WTC11 (cell line): ENCODE data around the gene FRMD4A. TPM values are rescaled to one million over a fixed set of nuclear protein-coding genes. Genes with fewer than 3 reads are reported as not detected.

Experiments used
- ATAC-seq: fragments of 200-7000 bp; cut with Tn5 transposase; 2 replicates; pipeline ENCODE4 v1.10.0; 2021; ENCODE audit warnings: mild to moderate bottlenecking, moderate library complexity
- CTCF ChIA-PET: fragments of 300-600 bp; sonication (Branson Sonifier 250); formaldehyde crosslinking; loops from one replicate; lab custom pipeline; 2021; ENCODE audit warnings: antibody characterized with exemption; lab: Charles Lee
- POLR2A ChIA-PET: fragments of 350-600 bp; sonication (Branson Sonifier 250); formaldehyde crosslinking; loops from one replicate; lab custom pipeline; 2021; ENCODE audit warnings: antibody characterized with exemption; lab: Charles Lee
- DNase-seq: peaks from one replicate; pipeline ENCODE4 v3.0.0; 2021; ENCODE audit warnings: low spot score
- H3K27ac Mint-ChIP-seq: 2 replicates; pipeline ENCODE4 v1.8.0; 2021; ENCODE audit warnings: mixed read lengths
- H3K27me3 Mint-ChIP-seq: 2 replicates; pipeline ENCODE4 v1.8.0; 2021; ENCODE audit warnings: low read depth, mild to moderate bottlenecking, moderate library complexity, mixed read lengths
- H3K36me3 Mint-ChIP-seq: 2 replicates; pipeline ENCODE4 v1.8.0; 2021; ENCODE audit warnings: mixed read lengths
- H3K4me1 Mint-ChIP-seq: 2 replicates; pipeline ENCODE4 v1.8.0; 2022; ENCODE audit warnings: mixed read lengths
- H3K4me3 Mint-ChIP-seq: 2 replicates; pipeline ENCODE4 v1.8.0; 2021; ENCODE audit warnings: mild to moderate bottlenecking, moderate library complexity, mixed read lengths
- H3K9me3 Mint-ChIP-seq: 2 replicates; pipeline ENCODE4 v1.8.0; 2021; ENCODE audit warnings: mixed read lengths
- AFF4 ChIP-seq: sonication (generic); formaldehyde crosslinking; IDR thresholded peaks from 2 replicates; pipeline ENCODE4 v1.8.1; 2023; ENCODE audit warnings: mild to moderate bottlenecking, missing genetic modification reagents, borderline replicate concordance
- E2F5 ChIP-seq: sonication (generic); formaldehyde crosslinking; IDR thresholded peaks from 2 replicates; pipeline ENCODE4 v1.8.1; 2022; ENCODE audit warnings: mild to moderate bottlenecking, moderate library complexity, missing genetic modification reagents
- ELF4 ChIP-seq: sonication (generic); formaldehyde crosslinking; IDR thresholded peaks from 2 replicates; pipeline ENCODE4 v1.8.1; 2022; ENCODE audit warnings: low read depth, mild to moderate bottlenecking, moderate library complexity, missing genetic modification reagents
- FOXJ3 ChIP-seq: sonication (generic); formaldehyde crosslinking; IDR thresholded peaks from 2 replicates; pipeline ENCODE4 v1.9.0; 2021; ENCODE audit warnings: missing genetic modification reagents, mild to moderate bottlenecking, borderline replicate concordance
- FOXP1 ChIP-seq: sonication (generic); formaldehyde crosslinking; IDR thresholded peaks from 2 replicates; pipeline ENCODE4 v1.8.0; 2022; ENCODE audit warnings: missing genetic modification reagents, mild to moderate bottlenecking, moderate library complexity, borderline replicate concordance
- IRF2 ChIP-seq: sonication (generic); formaldehyde crosslinking; IDR thresholded peaks from 2 replicates; pipeline ENCODE4 v1.8.0; 2022; ENCODE audit warnings: low read depth, missing genetic modification reagents, borderline replicate concordance
- JAZF1 ChIP-seq: fragments of 250-450 bp; sonication (Bioruptor Pico); IDR thresholded peaks from 2 replicates; pipeline ENCODE4 v1.9.0; 2021; ENCODE audit warnings: moderate library complexity, mild to moderate bottlenecking, inconsistent platforms
- SMAD4 ChIP-seq: sonication (generic); formaldehyde crosslinking; IDR thresholded peaks from 2 replicates; pipeline ENCODE4 v1.8.0; 2022; ENCODE audit warnings: mild to moderate bottlenecking, missing genetic modification reagents
- SOX15 ChIP-seq: fragments of 250-450 bp; sonication (Bioruptor Pico); IDR thresholded peaks from 2 replicates; pipeline ENCODE4 v1.9.0; 2021; ENCODE audit warnings: mild to moderate bottlenecking
- TP53 ChIP-seq: sonication (generic); formaldehyde crosslinking; IDR thresholded peaks from 2 replicates; pipeline ENCODE4 v1.8.1; 2023; ENCODE audit warnings: mild to moderate bottlenecking, missing genetic modification reagents
- USF1 ChIP-seq: sonication (generic); formaldehyde crosslinking; IDR thresholded peaks from 2 replicates; pipeline ENCODE4 v1.8.0; 2022; ENCODE audit warnings: mild to moderate bottlenecking, missing genetic modification reagents
- ZNF121 ChIP-seq: sonication (generic); formaldehyde crosslinking; IDR thresholded peaks from 2 replicates; pipeline ENCODE4 v1.8.0; 2023; ENCODE audit warnings: missing genetic modification reagents
- ZNF423 ChIP-seq: fragments of 250-450 bp; sonication (Bioruptor Pico); IDR thresholded peaks from 2 replicates; pipeline ENCODE4 v2.1.2; 2022; ENCODE audit warnings: mild to moderate bottlenecking, moderate library complexity
- total RNA-seq: library from RNA; stranded (reverse); gene quantifications from 3 replicates; pipeline ENCODE4 v1.2.3, GENCODE V29; 2021
- TF ChIP-seq, protein P1 (sequence below): fragments of 250-450 bp; sonication (Bioruptor Pico); IDR thresholded peaks from 2 replicates; pipeline ENCODE4 v2.1.2; 2022; ENCODE audit warnings: mild to moderate bottlenecking, moderate library complexity
- TF ChIP-seq, protein P2 (sequence below): fragments of 250-450 bp; sonication (Bioruptor Pico); IDR thresholded peaks from 2 replicates; pipeline ENCODE4 v1.9.0; 2021; ENCODE audit warnings: mild to moderate bottlenecking, borderline replicate concordance
- TF ChIP-seq, protein P3 (sequence below): fragments of 250-450 bp; sonication (Bioruptor Pico); IDR thresholded peaks from 2 replicates; pipeline ENCODE4 v1.9.0; 2021; ENCODE audit warnings: moderate library complexity, mild to moderate bottlenecking, inconsistent platforms, borderline replicate concordance

Gene FRMD4A
- total RNA-seq, 1 experiment from 2014 or later = 35.5 TPM

DNA sequence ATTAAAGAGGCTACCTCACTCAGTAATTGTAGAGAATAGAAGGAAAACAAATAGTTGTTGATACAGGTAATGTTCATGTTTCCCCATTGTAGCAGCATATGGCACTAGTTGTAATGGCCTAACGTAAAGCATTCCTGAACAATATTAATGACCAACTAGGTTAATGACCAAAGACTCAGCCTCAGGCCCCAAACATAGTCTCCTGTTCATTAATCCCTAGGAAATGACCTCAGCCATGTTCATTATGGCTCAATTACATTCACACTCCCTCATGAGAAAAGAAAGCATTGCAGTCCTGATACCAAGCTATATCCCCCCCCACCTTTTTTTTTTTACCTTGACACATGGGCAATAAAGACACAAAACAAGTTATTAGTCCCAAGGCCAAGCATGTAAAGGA is 12.7 kb downstream of the FRMD4A start:
- POLR2A ChIA-PET = no interaction called here
- Mint-ChIP-seq H3K4me1 (peaks cover 9% of the 10 kb centered on the region), H3K4me3 (no peak overlapping the region)
- no peak for TF ChIP-seq TP53 (CRISPR knock-in tag)
- no peak for TF ChIP-seq IRF2 (CRISPR knock-in tag)
- TF ChIP-seq, protein P1, sequence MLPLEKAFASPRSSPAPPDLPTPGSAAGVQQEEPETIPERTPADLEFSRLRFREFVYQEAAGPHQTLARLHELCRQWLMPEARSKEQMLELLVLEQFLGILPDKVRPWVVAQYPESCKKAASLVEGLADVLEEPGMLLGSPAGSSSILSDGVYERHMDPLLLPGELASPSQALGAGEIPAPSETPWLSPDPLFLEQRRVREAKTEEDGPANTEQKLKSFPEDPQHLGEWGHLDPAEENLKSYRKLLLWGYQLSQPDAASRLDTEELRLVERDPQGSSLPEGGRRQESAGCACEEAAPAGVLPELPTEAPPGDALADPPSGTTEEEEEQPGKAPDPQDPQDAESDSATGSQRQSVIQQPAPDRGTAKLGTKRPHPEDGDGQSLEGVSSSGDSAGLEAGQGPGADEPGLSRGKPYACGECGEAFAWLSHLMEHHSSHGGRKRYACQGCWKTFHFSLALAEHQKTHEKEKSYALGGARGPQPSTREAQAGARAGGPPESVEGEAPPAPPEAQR (CRISPR knock-in tag) = no peak
- TF ChIP-seq JAZF1 (CRISPR knock-in tag) = no peak
- no peak for TF ChIP-seq E2F5 (CRISPR knock-in tag)
- TF ChIP-seq, protein P2, sequence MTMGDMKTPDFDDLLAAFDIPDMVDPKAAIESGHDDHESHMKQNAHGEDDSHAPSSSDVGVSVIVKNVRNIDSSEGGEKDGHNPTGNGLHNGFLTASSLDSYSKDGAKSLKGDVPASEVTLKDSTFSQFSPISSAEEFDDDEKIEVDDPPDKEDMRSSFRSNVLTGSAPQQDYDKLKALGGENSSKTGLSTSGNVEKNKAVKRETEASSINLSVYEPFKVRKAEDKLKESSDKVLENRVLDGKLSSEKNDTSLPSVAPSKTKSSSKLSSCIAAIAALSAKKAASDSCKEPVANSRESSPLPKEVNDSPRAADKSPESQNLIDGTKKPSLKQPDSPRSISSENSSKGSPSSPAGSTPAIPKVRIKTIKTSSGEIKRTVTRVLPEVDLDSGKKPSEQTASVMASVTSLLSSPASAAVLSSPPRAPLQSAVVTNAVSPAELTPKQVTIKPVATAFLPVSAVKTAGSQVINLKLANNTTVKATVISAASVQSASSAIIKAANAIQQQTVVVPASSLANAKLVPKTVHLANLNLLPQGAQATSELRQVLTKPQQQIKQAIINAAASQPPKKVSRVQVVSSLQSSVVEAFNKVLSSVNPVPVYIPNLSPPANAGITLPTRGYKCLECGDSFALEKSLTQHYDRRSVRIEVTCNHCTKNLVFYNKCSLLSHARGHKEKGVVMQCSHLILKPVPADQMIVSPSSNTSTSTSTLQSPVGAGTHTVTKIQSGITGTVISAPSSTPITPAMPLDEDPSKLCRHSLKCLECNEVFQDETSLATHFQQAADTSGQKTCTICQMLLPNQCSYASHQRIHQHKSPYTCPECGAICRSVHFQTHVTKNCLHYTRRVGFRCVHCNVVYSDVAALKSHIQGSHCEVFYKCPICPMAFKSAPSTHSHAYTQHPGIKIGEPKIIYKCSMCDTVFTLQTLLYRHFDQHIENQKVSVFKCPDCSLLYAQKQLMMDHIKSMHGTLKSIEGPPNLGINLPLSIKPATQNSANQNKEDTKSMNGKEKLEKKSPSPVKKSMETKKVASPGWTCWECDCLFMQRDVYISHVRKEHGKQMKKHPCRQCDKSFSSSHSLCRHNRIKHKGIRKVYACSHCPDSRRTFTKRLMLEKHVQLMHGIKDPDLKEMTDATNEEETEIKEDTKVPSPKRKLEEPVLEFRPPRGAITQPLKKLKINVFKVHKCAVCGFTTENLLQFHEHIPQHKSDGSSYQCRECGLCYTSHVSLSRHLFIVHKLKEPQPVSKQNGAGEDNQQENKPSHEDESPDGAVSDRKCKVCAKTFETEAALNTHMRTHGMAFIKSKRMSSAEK (CRISPR knock-in tag) = no peak
- TF ChIP-seq FOXJ3 (CRISPR knock-in tag) = no peak
- TF ChIP-seq, protein P3, sequence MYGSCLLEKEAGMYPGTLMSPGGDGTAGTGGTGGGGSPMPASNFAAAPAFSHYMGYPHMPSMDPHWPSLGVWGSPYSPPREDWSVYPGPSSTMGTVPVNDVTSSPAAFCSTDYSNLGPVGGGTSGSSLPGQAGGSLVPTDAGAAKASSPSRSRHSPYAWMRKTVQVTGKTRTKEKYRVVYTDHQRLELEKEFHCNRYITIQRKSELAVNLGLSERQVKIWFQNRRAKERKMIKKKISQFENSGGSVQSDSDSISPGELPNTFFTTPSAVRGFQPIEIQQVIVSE (CRISPR knock-in tag) = no peak
- TF ChIP-seq SOX15 (CRISPR knock-in tag) = no peak
- TF ChIP-seq FOXP1 (CRISPR knock-in tag) = no peak
- no peak for TF ChIP-seq ELF4
- TF ChIP-seq SMAD4 (CRISPR knock-in tag) = no peak
- no peak for TF ChIP-seq ZNF423 (CRISPR knock-in tag)
- TF ChIP-seq USF1 = no peak
- TF ChIP-seq AFF4 (CRISPR knock-in tag) = no peak
- no peak for TF ChIP-seq ZNF121 (CRISPR knock-in tag)
- TF ChIP-seq, all 79 proteins: peak for 0
- CTCF ChIA-PET = no interaction called here
- Mint-ChIP-seq H3K36me3 (no peaks in the 10 kb centered on the region), H3K27me3 (peaks cover 6% of the 10 kb centered on the region; the same call in 1 of the 2 replicates), H3K9me3 (peaks cover 18% of the 10 kb centered on the region), H3K27ac (no peak overlapping the region)
- no peak for ATAC-seq
- no peak for DNase-seq
